ENCODE measurements around the gene POLG2.
"Not testable (repeated sequence)": the region's sequence is repeated elsewhere in the genome, so short reads cannot be mapped to it uniquely, and the experiment has no call there.

The POLG2 gene

DNA sequence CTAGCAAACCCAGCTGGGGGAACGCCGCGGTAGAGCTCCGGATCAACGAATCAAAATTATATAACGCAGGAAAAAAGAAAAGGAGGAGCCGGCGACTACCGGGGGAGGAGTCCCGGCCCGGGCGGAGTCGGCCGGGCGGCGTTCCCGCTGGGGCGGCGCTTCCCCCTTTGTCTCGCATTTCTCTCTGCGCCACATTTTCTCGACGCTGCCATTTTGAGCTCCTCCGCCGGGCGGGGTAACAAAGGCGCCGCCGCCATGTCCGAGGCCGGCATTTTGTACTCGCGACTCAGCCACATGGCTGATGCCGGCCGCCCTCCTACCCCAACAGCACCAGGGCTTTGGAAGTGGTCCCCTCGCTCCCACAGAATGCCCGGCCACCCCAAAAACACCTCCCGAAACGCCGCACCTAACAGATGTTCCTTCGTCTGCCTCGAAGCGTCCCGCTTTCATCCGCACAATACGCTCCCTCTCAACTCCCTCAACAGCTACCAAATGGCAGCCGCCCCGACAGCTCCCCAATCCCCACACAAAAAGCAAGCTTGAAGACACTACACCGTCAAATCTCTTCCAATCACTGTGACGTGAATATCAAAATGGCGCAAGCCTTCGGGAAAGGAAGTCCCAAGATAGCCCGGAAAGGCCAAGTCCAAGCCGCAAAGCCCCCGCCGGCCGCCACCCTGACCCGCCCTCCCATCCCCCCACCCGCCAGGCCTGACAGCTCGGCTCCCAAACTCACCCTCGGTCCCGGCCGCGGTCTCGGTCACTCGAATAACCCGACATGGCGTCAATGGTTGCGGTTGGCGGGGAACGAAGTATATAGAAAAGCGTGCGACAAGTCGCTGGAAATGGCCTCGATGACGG is 8.7 kb upstream of the POLG2 start:
- peak; percentile 93 for DNase-seq

DNA sequence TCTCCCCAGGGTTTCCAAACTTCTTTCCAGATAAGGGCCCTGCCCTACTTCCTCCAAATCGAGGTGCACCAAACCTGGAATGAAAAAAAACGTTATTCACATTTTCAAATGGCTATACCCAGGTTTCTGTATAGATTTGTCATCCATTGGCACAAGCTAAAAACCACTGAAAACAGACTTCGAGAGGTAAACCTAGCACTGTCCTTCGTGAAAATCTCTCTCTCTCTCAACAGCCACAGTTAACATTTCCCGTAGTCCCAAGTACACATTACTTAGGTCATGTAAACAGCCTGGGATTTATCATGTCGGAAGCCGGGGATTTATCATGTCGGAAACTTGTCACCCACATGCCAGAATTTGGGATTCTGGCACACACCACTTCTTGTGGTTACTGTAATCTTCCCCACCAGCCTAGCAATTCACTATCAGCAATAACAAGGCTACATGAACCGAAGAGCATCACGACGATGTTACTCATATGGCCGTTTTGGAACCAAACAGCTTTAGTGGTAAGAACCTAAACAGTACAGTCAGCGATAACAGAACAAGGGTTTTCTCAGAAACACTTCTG is 8.0 kb upstream of the POLG2 start:
- DNase-seq = no peak

DNA sequence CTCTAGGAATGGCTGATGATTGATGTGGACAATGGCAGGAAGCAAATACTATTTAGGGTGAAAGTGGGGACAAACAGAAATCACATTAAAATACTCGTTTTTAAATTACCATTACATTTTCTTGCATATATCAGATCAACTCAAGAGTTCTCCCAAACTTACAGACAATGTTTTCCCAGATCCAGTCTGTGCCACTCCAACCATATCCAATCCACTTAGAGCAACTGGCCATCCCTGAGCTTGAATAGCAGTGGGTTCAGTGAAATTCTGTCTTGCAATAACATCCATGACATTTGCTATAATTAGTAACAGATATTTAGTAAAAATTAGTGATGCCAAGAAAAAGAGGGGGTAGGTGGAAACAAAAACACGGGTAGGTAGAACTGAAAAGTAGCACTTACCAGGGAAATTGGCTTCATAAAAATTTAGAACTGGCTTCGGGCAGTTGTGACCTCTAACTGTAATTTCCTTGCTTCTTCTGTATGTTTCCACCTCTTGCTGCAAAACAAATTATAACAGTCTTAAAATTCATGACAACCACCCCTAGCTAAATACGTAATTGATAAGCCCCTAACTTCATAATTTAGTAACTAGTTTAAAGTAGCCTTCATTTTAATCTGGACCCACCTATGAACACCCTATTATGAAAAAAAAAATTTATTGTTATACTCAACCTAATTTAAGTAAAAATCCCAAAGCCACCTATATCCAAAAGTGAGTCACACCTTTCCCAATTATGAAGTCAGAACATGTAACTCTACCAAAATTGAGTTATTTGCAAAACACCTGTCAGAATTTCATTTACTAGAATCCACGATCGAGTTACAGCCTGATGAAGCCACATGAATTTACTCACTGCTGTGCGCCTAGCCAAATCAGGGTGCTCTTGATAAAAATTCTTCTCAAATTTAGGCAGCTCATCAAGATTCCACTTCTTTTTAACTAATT is 7.2 kb upstream of the POLG2 start:
- no peak for DNase-seq

DNA sequence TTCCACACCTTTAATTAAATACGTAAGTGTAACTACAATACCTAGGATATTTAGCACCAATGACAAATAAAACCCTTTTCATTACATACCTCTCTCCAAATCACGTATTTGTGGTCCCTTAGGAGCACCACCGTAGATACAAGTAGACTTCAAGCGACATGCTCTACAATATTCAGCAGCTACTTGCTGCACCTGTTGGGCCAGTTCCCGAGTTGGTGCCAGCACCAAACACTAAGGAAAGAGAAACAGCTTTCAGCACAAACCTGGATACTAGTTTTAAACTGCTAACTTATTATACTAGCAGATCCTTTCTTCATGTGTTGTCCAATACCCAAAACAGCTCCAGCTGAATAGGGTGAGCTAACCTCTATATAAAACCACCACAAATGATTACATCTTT is 6.5 kb upstream of the POLG2 start:
- DNase-seq = no peak

DNA sequence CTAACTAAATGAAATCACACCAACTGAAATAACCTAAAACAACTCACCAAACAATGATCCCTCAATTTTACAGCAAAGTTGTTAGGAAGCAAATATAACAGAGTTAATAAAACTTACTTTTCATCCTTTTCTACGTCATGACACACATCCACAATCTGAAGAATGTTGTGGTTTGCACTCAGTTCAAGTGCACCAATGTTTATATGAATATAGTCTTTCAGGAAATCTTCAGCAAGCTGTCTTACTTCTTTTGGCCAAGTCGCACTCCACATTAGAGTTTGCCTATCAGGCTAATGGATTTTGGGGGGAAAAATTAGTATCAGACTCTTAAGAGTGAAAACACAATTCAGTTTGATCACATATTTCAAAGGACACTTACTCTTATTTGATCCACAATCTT is 6.0 kb upstream of the POLG2 start:
- no peak for DNase-seq

DNA sequence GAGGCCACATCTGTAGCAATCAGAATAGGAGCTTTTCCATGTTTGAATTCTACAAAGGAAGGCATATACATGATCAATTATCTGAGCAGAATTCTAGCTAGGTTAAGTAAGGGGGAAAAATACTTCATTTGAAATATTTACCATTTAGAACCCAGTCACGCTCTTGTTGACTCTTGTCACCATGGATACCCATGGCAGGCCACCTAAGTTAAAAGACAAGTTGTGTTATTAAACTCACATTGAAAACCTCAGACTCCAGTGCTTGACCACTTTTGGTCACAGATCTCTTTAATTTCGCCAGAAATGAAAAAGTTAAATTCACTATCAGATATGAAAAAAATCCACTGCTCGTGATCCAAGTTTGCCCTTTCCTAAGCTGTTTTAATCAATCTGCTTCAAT is 5.2 kb upstream of the POLG2 start:
- DNase-seq = no peak

DNA sequence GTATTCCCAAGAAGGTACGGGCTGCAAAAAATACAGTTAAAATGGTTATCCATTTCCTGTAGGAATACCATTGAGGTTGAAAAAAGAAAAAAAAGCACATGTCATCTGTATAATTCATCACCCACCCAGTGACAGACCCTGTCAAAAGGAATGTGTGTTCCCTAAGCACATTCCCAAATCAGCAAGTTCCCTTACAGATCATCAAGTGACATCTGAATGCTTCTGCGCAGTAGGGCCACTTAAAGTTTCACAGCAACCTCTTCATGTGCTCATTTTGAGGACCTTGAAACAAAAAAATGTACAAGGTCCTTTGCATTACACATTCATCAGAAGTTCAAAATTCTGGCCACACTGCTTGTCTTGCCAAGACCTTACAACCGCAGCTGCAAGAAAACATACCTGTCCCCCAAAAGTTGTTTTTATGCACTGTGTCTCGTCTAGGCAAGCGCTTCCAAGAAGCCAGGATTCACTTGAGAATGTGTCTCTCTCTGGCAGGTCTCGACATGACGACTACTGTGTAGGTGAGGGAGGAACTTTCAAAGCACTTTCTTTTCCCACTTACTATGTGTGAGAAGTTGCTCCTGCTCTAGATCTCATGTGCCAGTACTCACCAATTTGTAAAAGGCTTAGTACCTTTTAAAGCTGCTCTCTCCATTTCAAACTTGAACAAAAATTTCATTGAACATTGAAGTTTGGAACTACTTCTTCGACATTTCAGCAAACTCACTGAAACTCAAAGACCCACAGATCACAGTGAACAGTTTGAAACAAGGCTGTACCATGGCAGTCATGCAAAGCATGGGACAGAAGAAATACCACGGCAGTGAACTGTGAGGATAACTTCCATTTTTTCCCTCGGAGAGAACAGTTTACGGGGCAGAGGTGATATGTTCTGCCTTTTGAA is 4.3 kb upstream of the POLG2 start:
- no peak for DNase-seq

DNA sequence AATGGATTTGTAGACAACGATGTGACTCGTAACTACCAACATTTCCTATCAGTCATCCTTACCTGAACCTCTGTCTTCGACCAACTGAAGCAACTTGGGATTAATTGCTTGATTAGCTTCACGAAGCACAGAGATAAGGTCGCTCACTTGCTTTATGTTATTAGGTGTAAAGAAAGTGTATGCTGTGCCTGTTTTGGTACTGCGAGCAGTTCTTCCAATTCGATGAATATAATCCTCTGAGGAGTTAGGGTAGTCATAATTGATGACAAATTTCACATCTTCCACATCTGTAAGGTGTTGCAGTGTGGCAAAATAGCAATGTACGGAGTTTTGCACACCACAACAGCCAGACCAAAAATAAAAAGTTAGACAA is 3.6 kb upstream of the POLG2 start:
- no peak for DNase-seq

DNA sequence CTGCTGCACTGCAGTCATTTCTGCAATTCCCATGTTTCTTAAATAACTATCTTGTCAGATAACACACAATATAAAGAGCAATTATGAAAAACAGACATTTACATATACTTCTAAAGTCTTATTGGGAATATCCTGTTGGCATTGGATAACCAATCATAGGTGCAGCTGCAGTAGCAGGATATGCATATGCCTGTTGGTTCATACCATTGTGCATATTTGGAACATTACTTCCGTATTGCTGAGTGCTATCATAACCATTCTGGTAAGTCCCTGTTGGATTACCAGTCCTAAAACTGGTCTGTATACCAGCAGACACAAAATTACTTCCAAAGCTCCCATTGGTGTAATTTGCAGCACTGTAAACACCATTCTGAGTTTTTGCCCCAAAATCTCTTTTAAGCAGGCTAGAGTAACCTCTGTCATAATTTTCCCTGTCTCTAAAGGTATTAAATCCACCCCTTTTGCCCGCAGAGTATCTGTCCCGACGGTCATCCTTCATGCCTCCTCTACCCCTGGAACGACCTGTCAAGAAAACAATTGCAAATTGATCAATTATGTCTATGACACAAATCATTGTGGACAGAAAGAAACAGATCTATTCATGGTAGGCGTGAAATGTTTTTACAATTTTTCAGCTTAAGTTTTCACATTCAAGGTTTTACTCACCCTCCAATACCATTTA is 3.1 kb upstream of the POLG2 start:
- no peak for DNase-seq

DNA sequence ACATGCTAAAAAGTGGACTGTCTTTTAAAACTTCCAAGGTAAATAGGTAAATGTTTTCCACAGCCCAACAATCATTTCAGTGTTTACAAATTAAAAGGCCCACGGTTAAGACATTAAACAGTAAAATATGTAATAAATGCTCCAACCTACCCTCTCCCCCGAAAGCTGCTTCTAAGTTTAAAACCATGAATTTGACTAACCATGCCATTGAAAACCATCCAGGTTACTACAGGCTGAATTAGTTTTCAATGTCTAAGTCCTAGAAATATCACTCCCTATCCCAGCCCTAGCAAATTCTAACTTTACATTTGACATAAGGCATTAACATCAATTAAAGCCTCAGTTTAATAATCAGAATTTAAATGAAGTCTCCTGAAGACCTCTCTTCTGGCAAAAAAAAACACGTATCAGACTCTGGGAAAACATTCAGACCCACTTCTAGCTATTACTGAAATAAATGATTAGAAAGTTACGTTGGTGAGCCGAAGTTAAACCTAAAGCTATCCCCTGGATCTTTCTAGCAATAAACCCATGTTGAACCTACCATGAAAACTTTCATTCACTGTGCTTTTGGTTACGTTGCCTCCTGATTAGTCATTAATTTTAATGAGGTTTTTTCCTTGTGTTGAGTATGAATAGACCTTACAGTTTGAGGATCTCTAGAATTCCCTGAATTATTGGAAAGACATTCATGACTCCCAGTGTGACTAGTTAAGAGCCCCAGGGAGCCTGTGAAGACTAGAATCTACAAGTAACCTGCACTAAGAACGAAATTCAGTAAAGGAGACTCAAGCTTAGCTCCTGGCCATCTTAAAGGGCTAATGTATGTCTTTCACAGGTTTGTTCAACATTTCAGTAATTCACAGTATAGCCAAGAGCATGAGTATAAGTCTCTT is 1.7 kb upstream of the POLG2 start:
- DNase-seq = peak; percentile 14

DNA sequence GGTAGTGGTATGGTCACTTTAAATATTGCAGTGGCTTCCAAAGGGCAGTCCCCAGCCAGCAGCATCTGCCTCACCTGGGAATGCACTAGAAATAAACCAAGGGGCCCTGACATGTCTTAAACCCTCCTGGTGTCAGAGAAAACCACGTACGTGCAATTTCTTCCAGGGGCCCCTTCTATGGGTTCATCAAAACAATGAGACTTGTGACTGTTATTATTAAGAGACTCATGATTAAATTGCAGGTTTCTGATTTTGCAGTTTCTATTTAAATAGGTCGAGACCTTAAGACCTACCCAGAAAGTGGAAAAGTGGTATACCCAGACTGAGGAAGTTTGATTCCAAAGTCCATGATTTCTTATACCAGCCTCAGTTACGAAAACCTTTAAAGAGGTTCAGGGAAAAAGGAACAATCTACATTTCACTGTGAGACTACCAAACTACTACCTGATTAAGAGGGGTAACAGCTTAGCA is 746 bp upstream of the POLG2 start:
- peak; percentile 47 for DNase-seq

DNA sequence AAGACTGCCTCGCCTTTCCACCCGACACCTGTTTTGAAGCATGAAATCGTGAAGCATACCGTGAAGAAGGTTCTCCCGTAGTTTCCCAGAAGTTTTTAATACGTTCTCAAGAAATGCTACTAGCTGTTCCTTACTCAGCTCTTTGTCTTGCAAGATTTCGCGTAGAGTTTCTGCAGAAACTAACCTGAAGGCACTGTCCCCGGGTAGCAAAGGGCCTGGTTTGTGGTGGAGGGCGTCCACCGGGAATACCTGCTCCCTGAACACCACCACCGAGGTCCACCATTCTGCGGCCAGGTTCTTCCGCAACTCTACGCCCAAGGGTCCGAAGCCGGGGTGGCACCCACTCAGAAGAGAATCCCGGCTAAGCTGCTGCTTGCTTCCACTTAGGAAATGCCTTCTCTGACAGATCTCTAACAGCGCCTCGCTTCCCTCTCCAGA is 487 bp downstream of the POLG2 start:
- peak; percentile 29 for DNase-seq

DNA sequence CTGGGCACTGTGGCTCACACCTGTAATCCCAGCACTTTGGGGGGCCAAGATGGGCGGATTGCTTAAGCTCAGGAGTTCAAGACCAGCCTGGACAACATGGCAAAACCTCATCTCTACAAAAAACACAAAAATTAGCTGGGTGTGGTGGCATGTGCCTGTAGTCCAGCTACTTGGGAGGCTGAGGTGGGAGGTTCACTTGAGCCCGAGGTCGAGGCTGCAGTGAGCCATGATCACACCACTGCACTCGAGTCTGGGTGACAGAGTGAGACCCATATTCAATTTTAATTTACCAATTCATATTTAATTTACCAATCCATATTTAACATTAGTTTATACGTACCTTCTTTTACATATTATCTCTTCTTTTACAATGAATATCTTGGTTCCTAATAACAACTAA is 1.6 kb downstream of the POLG2 start:
- DNase-seq = not testable (repeated sequence)

DNA sequence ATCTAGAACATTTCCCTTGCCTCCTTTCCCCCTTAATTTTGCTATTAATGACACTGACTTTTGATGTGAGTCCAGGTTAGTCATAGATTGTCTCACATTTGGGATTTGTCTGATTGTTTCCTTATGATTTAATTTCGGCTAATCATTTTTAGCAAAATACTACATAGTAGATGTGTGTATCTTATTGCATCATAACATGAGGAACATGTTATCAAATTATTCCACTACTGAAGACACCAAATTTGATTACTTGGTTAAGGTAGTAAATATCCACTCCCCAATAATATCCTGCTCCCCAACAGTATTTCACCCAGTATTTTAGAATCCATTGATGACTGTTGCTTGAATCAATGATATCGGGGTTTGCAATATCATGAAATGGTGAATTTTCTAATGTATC is 2.7 kb downstream of the POLG2 start:
- no peak for DNase-seq

DNA sequence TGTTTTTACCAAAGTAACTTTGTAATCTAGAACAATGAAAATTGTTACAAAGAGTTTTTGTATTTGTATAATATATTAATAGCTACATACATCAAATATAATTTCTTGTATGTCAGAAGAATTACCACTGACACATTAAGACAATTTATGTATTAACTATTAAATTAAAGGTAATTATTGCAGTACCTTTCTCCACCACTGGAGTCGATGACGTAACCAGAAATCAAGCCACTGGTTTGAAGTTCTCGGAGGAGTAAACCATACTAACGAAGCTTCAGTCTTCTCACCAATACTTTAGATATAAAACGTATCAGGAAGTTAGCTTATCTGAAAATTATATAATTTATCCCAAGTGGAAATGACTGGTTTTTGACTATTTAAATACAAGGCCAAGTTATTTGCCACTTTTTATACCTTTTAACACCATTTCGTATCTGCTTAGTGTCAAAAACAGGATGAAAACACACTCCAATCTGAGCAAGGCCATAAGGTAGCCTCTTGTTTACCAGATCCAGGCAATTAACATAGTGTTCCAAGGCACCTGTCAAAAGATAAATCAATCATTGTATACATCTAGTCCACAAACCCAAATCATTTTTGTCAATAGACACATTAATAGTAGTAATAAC is 4.3 kb downstream of the POLG2 start:
- peak; percentile 27 for DNase-seq

DNA sequence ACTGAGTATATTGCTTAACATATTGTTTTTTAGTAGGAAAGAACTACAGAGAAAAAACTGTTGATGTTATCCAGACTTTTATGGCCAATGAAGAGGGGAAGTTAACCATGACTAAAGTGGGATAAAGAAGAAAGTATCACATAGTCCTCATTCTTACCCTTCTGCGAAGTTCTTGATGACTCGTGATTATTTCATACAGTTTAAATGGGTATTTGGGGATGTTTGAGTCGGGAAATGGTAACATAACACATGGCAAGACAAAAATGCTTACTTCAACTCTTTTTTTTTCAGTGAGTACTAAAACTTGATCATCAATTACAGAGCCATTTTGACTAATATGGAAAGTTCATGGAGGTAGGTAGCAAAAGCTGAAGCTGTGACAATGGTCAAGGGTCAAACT is 4.9 kb downstream of the POLG2 start:
- DNase-seq = no peak

DNA sequence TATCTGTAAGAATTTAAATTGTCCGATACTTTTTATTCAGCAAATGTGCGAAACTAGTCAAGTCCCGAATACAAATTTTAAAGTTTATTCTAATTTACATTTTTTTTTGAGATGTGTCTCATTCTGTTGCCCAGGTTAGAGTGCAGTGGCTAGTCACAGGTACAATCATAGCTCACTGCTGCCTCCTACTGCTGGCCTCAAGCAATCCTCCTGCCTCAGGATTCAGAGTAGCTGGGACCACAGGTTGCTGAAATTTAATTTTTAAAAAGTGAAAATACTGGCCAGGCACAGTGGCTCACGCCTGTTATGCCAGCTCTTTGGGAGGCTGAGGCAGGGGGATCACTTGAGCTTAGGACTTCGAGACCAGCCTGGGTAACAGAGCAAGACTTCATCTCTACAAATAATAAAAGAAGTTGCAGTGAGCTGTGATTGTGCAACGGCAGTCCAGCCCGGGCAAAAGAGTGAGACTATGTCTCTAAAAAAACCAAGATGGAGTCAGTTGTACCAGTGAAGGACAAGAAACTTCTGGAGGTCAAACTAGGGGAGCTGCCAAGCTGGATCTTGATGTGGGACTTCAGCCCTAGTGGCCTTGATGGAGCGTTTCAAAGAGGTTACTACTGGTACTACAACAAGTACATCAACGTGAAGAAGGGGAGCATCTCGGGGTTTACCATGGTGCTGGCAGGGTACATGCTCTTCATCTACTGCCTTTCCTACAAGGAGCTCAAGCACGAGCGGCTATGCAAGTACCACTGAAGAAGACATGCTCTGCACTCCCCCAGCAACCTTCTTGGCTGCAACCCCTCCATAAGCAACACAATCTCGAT is 5.6 kb downstream of the POLG2 start:
- DNase-seq = peak; percentile 46

DNA sequence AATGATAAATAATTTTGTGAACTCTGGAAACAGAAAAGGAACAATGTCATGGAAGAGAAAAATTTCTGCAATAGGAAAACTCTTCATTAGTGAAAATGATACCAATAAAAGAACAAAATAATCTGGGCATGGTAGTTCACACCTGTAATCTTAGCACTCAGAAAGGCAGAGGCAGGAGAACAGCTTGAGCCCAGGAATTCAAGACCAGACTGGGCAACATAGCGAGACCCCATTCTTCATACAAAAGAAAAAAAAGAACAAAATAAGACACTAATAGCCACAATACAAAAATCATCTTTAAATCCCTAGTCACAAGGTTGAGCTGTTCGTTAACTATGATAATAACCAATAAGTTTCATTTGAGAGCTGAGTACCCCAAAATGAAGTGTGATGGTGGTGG is 8.6 kb downstream of the POLG2 start:
- DNase-seq = no peak

DNA sequence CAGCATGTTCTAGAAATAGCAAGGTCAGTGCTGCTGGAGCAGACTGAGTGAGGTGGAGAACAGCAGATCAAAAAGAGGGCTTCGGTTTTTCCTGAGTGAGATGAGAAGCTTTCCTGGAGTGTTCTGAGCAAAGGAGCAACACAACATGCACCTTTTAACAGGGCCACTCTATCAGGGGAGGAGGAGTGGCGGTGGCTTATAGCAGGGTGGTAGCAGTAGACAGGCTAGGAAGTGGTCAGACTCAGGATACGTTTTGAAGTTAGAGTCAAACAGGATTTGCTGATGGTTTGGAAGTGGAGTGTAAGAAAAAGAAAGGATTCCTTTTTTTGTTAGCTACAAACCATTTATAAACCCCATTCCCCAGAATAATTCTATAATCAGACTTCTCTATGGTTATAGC is 12.5 kb downstream of the POLG2 start:
- DNase-seq = no peak
